PC-3 (cell line): ENCODE data around the gene NOP9.

Source experiments
- EZH2phosphoT487 ChIP-seq: fragments of 300-600 bp; sonication (generic); IDR thresholded peaks from 2 replicates; pipeline ENCODE4 v1.6.1; 2018; ENCODE audit warnings: mild to moderate bottlenecking, antibody characterized with exemption, low read length, borderline replicate concordance
- TF ChIP-seq, protein P1 (sequence below): fragments of 300-600 bp; sonication (generic); conservative IDR thresholded peaks from 2 replicates; pipeline ENCODE4 v1.5.1; 2017; ENCODE audit warnings: antibody characterized with exemption, low read depth, mild to moderate bottlenecking, low read length

GRCh38 chr14:24335461-24336171 is 36.0 kb downstream of the NOP9 start:
- TF ChIP-seq, protein P1, sequence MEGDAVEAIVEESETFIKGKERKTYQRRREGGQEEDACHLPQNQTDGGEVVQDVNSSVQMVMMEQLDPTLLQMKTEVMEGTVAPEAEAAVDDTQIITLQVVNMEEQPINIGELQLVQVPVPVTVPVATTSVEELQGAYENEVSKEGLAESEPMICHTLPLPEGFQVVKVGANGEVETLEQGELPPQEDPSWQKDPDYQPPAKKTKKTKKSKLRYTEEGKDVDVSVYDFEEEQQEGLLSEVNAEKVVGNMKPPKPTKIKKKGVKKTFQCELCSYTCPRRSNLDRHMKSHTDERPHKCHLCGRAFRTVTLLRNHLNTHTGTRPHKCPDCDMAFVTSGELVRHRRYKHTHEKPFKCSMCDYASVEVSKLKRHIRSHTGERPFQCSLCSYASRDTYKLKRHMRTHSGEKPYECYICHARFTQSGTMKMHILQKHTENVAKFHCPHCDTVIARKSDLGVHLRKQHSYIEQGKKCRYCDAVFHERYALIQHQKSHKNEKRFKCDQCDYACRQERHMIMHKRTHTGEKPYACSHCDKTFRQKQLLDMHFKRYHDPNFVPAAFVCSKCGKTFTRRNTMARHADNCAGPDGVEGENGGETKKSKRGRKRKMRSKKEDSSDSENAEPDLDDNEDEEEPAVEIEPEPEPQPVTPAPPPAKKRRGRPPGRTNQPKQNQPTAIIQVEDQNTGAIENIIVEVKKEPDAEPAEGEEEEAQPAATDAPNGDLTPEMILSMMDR, result no peak
- no peak for TF ChIP-seq EZH2phosphoT487
